ENCODE data around the gene MFSD11.

DNA sequence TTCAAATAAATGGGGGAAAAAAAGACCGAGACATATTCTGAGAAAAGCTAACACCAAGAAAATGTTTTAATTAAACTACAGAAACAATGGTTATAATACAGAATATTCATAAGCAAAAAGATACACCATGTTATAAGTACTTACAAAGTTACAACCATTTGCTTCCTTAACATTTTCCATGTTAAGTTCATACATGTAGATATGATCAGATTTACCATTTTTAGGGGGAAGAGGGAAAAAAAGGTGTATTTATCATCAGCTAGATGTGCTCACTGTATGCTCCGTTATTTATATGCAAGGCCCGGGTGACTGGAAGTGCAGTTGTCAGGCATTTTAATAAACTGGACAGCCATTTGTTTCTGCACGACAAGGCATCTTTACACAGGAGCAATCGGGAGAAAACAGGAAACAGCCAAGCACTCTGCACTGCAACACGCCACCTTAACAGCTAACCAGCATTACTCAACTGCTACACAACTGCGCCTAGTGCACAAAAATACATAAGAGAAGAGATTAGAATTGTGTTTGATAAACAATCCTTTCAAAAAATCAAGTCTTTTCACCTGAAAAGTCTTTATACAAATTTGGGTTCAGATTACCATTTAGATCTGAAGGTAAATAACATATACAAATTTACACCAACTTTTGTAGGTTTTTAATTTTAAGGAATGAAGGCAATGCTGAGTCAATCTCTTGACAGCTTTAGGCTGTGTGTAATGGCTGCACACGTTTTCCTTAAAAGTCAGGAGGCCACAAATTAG is 3.7 kb upstream of the MFSD11 start:
- TF ChIP-seq GATA3 (IDR thresholded peaks at IDR 0.05; ENCODE audit: low read depth, low read length) (no peak), GATA2 (IDR thresholded peaks at IDR 0.05; ENCODE audit: low read depth, low read length) (no peak)
